Smooth muscle cell of the brain vasculature (primary cell): ENCODE results near the gene BCL2L11.

ENCODE experiments used
- DNase-seq: peaks from one replicate; pipeline ENCODE4 v3.0.0-alpha.2; 2012; ENCODE audit warnings: low read depth, low spot score

The BCL2L11 gene

GRCh38 chr2:111117598-111118480 is 2.9 kb upstream of the BCL2L11 start:
- no peak for DNase-seq

DNA sequence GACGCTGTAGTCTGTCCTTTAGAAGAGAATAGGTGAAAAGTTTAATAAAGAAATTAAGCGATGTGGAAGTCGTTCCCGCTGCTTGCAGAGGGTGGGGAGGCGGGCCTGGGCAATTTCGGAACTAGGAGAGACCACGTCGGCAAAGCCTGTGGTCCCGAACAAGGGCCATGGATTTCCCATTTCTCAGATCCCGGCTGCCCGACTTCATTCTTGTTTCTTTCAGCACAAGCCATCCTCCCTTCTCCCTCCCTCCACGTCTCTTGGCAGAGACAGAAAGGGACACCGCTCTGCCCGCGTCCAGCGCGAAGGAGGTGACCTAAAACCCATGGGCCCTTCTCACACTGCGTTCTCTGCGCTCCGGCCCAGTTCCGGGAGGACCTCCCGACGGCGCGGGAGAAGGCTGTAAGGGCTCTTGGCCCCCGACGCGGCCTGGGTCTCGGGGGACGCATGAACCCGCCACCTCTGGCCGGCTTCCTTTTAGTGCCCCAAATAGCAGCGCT is 2.2 kb upstream of the BCL2L11 start:
- no peak for DNase-seq

GRCh38 chr2:111118981-111119821 is 1.5 kb upstream of the BCL2L11 start:
- no peak for DNase-seq

- DNase-seq: no peak
Observed at GRCh38 chr2:111119822-111120252, 877 bp upstream of the BCL2L11 start.

DNA sequence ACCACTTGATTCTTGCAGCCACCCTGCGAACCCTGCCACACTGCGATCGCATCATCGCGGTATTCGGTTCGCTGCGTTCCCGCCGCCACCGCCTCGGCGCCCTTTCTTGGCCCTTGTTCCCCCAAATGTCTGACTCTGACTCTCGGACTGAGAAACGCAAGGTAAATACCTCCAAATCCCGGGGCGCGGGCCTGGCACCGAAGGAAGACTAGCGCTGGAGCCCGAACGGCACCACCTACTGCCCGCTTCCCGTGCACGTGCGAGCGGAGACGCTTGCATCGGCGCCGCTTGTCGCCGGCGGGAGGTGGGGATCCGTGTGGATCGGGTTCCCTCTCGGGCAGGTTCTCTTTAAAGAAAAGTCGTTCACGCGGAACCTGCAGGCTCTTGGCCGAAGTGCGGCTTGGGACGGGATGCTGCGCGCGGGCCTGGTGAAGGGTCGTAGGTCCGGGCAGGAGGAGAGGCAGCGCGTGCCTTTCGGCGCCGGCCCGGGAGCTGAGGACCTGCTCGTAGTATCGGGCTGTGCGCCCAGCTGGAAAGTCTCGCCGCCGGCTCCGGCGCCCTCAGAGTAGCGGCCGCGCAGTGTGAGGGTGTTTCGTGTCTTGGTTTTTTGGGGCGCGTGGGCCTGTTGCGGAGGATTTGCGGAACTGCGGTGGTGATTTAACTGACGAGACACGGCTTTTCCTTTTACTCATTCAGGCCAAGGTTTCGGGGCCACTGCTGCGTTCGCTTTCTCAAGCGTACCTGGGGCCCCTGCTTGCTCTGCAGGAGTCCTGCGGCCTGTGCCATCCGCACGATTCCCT is 514 bp downstream of the BCL2L11 start:
- no peak for DNase-seq

GRCh38 chr2:111121828-111122630 is 1.3 kb downstream of the BCL2L11 start:
- no peak for DNase-seq

DNA sequence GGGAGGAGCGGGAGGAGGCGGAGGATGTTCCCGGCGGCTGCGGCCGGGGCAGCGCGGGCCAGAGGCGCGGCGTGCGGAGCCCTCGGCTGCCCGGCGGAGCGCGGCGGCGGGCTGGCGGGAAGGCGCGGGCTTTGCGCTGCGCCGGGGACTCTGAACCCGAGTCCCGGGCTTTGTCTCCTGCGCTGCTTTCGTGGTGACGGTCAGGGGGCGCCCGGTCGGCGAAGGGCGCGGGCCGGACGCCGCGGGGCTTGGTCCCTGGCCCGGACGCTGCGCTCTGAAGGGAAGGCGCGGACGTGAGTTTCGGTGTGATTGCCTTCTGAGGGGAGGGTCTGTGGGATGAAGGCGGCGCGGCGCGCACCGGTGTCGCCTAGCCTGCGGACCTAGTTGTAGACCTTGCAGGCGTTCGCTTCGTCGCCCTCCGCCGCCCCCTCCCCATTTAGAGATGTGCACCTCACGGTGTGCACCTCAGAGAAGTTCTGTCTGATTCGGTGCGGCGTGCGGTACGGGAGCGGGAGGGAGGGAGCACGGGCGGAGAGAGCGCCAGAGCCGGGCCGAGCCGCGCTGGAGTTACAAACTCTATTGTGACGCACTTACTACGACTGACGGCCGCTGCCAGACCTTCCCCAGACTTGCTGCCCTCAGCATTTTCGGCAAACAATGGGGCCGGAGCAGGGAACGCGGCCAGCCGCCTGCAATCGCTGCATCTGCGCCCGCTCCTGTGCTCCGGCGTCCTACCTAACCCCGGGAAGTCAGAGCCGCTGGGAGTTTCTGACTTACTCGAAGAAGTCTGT is 2.1 kb downstream of the BCL2L11 start:
- no peak for DNase-seq

GRCh38 chr2:111123751-111124150 is 3.0 kb downstream of the BCL2L11 start:
- DNase-seq: no peak

DNA sequence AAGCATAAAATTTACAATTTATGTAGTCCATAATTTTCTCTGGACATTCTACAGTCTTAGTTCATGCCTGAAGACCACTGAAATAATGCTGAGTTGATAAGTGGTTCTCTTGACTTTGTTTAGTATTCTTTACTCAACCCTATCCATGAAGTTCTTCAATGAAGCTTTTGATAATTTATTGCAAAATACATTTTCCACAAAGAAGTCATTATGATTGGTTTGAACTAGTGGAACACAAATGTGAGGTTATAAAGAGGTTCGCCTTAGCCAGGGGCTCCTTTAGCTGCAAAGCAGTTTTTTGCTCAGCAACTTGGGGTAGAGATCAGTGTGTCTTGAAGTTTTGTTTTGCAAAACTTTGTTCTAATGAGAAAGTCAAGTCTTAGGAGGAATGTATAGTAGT is 5.9 kb downstream of the BCL2L11 start:
- DNase-seq: no peak

DNA sequence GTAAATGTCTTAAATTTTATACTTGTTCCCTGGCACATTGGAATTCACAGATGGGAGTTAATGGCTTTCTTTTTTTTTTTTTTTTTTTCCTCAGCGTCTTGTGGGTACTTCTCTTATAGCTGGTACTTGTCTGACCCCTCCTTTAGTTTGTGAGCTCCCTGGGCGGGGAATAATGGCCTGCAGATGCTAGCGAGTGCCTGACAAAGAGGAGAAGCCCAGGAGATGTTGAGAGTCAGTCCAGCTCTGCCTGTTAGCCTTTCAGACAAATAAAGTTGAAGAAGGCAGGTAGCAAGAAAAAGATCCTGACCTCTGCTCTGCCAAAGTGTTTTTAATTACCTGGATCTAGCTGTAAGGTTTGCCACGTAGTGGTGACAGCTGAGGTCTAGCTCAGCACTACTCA is 6.6 kb downstream of the BCL2L11 start:
- DNase-seq: no peak

GRCh38 chr2:111128096-111128495 is 7.4 kb downstream of the BCL2L11 start:
- DNase-seq: no peak

- no peak for DNase-seq
Observed at GRCh38 chr2:111133603-111134002, 12.9 kb downstream of the BCL2L11 start.

GRCh38 chr2:111134055-111134454 is 13.3 kb downstream of the BCL2L11 start:
- DNase-seq: no peak

DNA sequence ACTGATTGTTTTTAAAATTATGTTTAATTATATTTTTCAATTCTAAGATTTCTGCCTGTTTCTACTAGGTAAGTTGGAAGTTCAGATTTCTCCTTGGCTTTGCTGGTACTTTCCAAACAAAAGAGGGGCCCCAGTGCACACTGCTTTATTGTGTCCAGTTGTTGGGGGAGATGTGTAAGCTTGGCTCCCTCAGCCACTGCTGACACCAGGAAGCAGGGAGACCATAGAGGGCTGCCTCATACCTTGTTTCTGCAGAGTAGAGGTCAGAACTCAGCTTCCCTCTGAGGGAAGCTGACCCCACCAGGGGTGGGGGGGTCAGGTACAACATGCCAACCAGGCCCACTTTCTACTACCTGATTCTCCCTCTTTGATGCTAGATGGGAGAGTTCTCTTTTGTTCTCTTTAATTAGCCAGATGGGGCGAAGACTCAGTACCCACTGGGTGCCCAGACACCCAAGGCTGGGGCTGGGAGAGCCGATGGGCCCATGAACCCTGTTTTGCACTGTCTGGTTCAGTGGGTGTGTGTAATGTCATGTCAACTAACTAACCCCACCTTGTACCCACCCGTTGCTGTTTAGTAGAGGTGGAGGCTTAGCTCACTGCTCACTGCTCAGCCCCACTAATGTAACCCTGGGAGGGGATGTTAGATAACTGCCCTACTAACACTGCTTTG is 14.7 kb downstream of the BCL2L11 start:
- no peak for DNase-seq

GRCh38 chr2:111135910-111136297 is 15.2 kb downstream of the BCL2L11 start:
- no peak for DNase-seq

- DNase-seq: no peak
Observed at GRCh38 chr2:111138839-111139238, 18.1 kb downstream of the BCL2L11 start.

- no peak for DNase-seq
Observed at GRCh38 chr2:111139637-111140317, 19.1 kb downstream of the BCL2L11 start.

GRCh38 chr2:111140815-111141214 is 20.1 kb downstream of the BCL2L11 start:
- DNase-seq: no peak

DNA sequence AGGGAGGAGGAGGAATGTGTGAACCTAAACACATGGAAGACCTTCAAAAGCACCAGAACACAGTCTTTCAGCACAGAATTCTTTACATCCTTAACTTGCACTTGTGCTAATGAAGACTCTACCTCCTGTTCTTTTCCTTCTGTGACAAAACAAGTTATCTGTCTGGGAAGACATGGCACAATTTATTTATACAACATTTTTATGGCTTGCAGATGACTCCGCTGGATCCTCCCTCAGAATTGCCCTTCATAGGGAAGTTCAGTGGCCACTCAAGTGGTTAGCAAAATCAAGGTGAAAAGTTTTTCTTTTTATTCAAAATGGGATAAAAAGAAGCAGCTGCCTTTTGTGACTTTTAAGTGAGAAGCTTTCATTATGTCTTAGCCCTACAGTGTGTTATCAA is 21.4 kb downstream of the BCL2L11 start:
- no peak for DNase-seq
